H1 (cell line): ENCODE results near the gene CAMSAP3. TPM values are rescaled to one million over a fixed set of nuclear protein-coding genes. Genes with fewer than 3 reads are reported as not detected.

ENCODE experiments used
- BRCA1 ChIP-seq: IDR thresholded peaks from 2 replicates; pipeline ENCODE4 v1.6.1; 2012; ENCODE audit warnings: low read depth, low read length, improper control_type of control experiment
- CREB1 ChIP-seq: IDR thresholded peaks from 2 replicates; pipeline ENCODE4 v1.6.1; 2012; ENCODE audit warnings: inconsistent platforms
- E2F6 ChIP-seq: IDR thresholded peaks from 2 replicates; pipeline ENCODE4 v1.6.1; 2012; ENCODE audit warnings: inconsistent platforms
- NRF1 ChIP-seq: IDR thresholded peaks from 2 replicates; pipeline ENCODE4 v1.6.1; 2011; ENCODE audit warnings: mild to moderate bottlenecking, low read depth, low read length, improper control_type of control experiment
- SIN3A ChIP-seq, 2 experiments: IDR thresholded peaks in 1 of 2; conservative IDR thresholded peaks in 1 of 2; 2 replicates each; pipeline ENCODE4 v1.6.1; 2011 to 2012; ENCODE audit warnings: low read length in 2 of 2, improper control_type of control experiment in 1 of 2, low read depth in 1 of 2, mild to moderate bottlenecking in 1 of 2
- SP1 ChIP-seq: IDR thresholded peaks from 2 replicates; pipeline ENCODE4 v1.6.1; 2011; ENCODE audit warnings: low read depth, low read length
- SP2 ChIP-seq: IDR thresholded peaks from 2 replicates; pipeline ENCODE4 v1.6.1; 2012; ENCODE audit warnings: mild to moderate bottlenecking, low read length, inconsistent platforms
- polyA plus RNA-seq, 7 experiments: library from polyadenylated mRNA; depleted of rRNA in 3 of 7; stranded (reverse) in 5 of 7; unstranded in 2 of 7; fragments of >200 nt in 5 of 7; fragments of 200-250 nt in 2 of 7; gene quantifications; 1 replicate in 5 of 7; 2 replicates in 1 of 7; 4 replicates in 1 of 7; pipeline versions ENCODE4 v1.2.1 to v1.2.3, GENCODE V29; 2011 to 2013; ENCODE audit warnings: missing spikeins in 2 of 7, mixed read lengths in 2 of 7
- total RNA-seq: library from RNA; stranded (reverse); fragmentation: NEBNext Ultra II Directional; extraction: Animal tissue kit (Norgen Biotek cat#: 25700); gene quantifications from 2 replicates; pipeline ENCODE4 v1.2.1, GENCODE V29; 2021
- TF ChIP-seq, protein P1 (sequence below): IDR thresholded peaks from 2 replicates; pipeline ENCODE4 v1.6.1; 2012; ENCODE audit warnings: inconsistent platforms

CAMSAP3 gene
- total and polyA plus RNA-seq, 2 of the 8 experiments (the other 6 are each of a cell fraction or from before 2014, with no cell fraction given): 11.4 to 30.4 TPM

DNA sequence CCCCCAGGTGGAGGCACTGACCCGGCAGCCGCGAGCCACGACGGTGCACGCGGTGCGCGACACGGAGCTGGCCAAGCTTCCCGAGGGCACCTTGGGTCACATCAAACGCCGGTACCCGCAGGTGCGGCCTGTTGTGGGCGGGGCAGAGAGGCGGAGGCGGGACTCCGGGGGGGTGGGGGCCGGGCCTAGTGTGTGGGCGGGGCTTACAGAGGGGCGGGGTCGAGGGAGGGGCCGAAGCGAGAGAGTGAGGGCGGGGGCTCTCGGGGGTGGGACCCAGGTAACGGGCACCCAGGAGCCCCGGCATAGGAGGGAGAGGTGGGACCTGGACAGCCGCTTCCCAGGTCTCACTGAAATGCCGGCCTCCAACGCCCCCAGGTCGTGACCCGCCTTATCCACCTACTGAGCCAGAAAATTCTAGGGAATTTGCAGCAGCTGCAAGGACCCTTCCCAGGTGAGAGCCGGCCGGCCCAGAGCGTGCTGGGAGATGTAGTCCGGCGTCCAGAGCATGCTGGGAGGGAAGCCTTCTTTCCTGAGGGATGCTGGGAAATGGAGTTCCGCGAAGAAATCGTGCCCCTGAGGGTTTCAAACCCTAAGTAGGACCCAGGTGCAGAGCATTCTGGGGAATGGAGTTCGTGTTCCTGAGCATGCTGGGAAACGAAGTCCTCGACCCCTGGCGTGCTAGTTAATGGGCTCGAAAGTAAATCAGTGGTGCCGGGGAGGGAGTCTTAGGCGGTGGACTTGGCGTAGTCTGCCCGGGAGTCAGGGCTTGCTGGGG, 44.5 kb upstream of the CAMSAP3 start (continued):
- TF ChIP-seq NRF1: no peak
- TF ChIP-seq BRCA1: no peak
- TF ChIP-seq E2F6: 0 out of 2 replicates have a peak, but pooled peaks have one; percentile 27
- no peak for TF ChIP-seq SP2
- TF ChIP-seq, protein P1, sequence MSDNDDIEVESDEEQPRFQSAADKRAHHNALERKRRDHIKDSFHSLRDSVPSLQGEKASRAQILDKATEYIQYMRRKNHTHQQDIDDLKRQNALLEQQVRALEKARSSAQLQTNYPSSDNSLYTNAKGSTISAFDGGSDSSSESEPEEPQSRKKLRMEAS: peak; percentile 60
- peak; percentile 87 for TF ChIP-seq SP1
- peak in 1 of 2 experiments; percentile 97; a peak in 2 of 4 replicates for TF ChIP-seq SIN3A (conservative IDR thresholded peaks at IDR 0.05 in 1 of 2, IDR thresholded peaks at IDR 0.05 in 1 of 2; ENCODE audit: low read depth in 1 of 2, low read length in 2 of 2)
- peak; percentile 65 for TF ChIP-seq CREB1
